ENCODE results near the gene RPS15.

Gene RPS15

DNA sequence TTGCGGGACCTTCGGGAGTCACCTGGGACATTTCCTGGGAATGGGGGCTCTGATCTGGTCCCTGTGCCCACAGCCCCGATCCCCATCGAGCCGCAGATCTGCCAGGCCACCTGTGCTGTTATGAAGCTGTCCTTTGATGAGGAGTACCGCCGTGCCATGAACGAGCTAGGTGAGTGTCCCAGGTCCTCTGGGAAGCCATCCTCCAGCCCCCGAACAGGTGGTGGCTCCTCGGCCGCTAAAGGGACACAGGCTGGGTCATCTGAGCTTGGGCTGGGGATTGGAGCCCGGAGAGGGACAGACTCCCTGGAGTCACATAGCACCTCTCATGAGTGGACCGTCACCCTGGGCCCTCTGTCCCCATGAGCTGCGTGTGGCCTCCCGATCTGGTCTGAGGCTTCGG, 19.7 kb downstream of the RPS15 start:
- TF ChIP-seq CTCF (IDR thresholded peaks at IDR 0.05), result no peak
- no peak overlapping the region for H3K27ac ChIP-seq
- peaks cover 4 to 7% of the 10 kb centered on the region in 2 experiments for H3K4me1 ChIP-seq (ENCODE audit: control insufficient read depth in 1 of 2, insufficient read depth in 1 of 2, low read depth in 1 of 2, low read length in 1 of 2)
- no peaks in the 10 kb centered on the region for H3K9me3 ChIP-seq
- no peak overlapping the region for H3K4me3 ChIP-seq (ENCODE audit: low read depth in 1 of 2, low read length in 1 of 2)
- H3K36me3 ChIP-seq, result peaks cover 19% of the 10 kb centered on the region
- peaks cover 74% of the 10 kb centered on the region for H3K27me3 ChIP-seq

DNA sequence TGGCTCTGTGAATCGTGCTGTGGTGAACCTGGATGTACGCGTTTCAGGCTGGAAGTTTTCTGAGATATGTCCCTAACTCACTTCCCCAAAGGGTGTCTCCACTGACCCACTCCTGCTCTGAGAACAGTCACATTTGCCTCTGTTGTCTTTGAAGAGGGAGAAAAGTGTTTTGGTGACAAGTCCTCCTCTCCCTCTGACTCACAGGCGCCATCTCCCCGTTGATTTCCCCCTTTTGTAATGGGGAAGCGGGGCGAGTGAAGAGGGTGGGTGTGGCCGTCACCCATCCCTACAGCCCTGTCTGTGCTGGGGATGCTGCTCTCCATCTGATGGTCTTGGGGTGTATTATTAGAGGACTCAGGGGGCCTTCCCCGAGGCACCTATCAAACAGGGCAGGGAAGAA, 21.3 kb downstream of the RPS15 start:
- peaks cover 4 to 7% of the 10 kb centered on the region in 2 experiments for H3K4me1 ChIP-seq (ENCODE audit: control insufficient read depth in 1 of 2, insufficient read depth in 1 of 2, low read depth in 1 of 2, low read length in 1 of 2)
- peaks cover 19% of the 10 kb centered on the region for H3K36me3 ChIP-seq
- peaks cover 67% of the 10 kb centered on the region for H3K27me3 ChIP-seq
- no peak for TF ChIP-seq CTCF (IDR thresholded peaks at IDR 0.05)
- H3K4me3 ChIP-seq (ENCODE audit: low read depth in 1 of 2, low read length in 1 of 2), result no peak overlapping the region
- H3K27ac ChIP-seq, result no peak overlapping the region
- no peaks in the 10 kb centered on the region for H3K9me3 ChIP-seq

- Histone ChIP-seq H3K27me3 (peaks cover 67% of the 10 kb centered on the region), H3K4me3 (ENCODE audit: low read depth in 1 of 2, low read length in 1 of 2) (no peak overlapping the region), H3K36me3 (peaks cover 19% of the 10 kb centered on the region), H3K9me3 (no peaks in the 10 kb centered on the region), H3K4me1 (ENCODE audit: control insufficient read depth in 1 of 2, insufficient read depth in 1 of 2, low read depth in 1 of 2, low read length in 1 of 2) (peaks cover 1 to 3% of the 10 kb centered on the region in 2 experiments), H3K27ac (no peak overlapping the region)
- TF ChIP-seq CTCF (IDR thresholded peaks at IDR 0.05), result no peak
Measured at GRCh38 chr19:1460033-1460995, 22.1 kb downstream of the RPS15 start.

DNA sequence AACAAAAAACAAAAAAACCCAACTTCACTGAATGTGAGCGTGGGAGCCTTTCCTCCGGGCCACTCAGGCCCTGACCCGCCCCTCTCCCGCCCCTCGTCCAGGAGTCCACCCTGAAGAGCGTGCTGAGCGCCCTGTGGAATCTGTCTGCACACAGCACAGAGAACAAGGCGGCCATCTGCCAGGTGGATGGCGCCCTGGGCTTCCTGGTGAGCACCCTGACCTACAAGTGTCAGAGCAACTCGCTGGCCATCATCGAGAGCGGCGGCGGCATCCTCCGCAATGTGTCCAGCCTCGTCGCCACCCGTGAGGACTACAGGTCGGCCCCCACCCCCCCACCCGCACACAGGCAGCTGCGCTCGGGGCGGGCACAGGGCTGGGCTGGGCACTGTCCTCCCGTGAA, 23.7 kb downstream of the RPS15 start:
- H3K9me3 ChIP-seq, result no peaks in the 10 kb centered on the region
- H3K36me3 ChIP-seq, result peaks cover 19% of the 10 kb centered on the region
- H3K27me3 ChIP-seq, result peaks cover 67% of the 10 kb centered on the region
- H3K27ac ChIP-seq, result no peak overlapping the region
- no peak for TF ChIP-seq CTCF (IDR thresholded peaks at IDR 0.05)
- peaks cover 0 to 6% of the 10 kb centered on the region in 2 experiments for H3K4me1 ChIP-seq (ENCODE audit: control insufficient read depth in 1 of 2, insufficient read depth in 1 of 2, low read depth in 1 of 2, low read length in 1 of 2)
- no peak overlapping the region for H3K4me3 ChIP-seq (ENCODE audit: low read depth in 1 of 2, low read length in 1 of 2)

GRCh38 chr19:1465191-1466016, 27.2 kb downstream of the RPS15 start:
- peaks cover 72% of the 10 kb centered on the region for H3K27me3 ChIP-seq
- TF ChIP-seq CTCF (IDR thresholded peaks at IDR 0.05), result no peak
- peaks cover 6 to 32% of the 10 kb centered on the region in 2 experiments for H3K4me1 ChIP-seq (ENCODE audit: control insufficient read depth in 1 of 2, insufficient read depth in 1 of 2, low read depth in 1 of 2, low read length in 1 of 2)
- H3K9me3 ChIP-seq, result no peaks in the 10 kb centered on the region
- H3K4me3 ChIP-seq (ENCODE audit: low read depth in 1 of 2, low read length in 1 of 2), result no peak overlapping the region
- peaks cover 10% of the 10 kb centered on the region for H3K36me3 ChIP-seq
- H3K27ac ChIP-seq, result no peak overlapping the region

Measured in neutrophil (primary cell).